SK-MEL-5 (cell line): ENCODE measurements around the gene DTHD1. TPM values are rescaled to one million over a fixed set of nuclear protein-coding genes. Genes with fewer than 3 reads are reported as not detected.

Experiments
- DNase-seq: peaks from one replicate; pipeline ENCODE4 v3.0.0-alpha.2; 2016; ENCODE audit warnings: low read depth, low spot score
- in situ Hi-C: cut with HindIII; loops from 2 replicates; pipeline ENCODE4 v1.10.0; 2016; ENCODE audit warnings: low sequenced_read_pairs, high pct_unique_total_duplicates, low pct_unique_long_range_greater_than_20kb
- total RNA-seq: library from RNA; depleted of rRNA; stranded (reverse); fragments of >200 nt; shearing (Covaris generic); gene quantifications from 2 replicates; pipeline ENCODE4 v1.2.3, GENCODE V29; 2014

DTHD1 gene
- total RNA-seq, 1 experiment from 2014 or later = not detected

- in situ Hi-C loops = no loop called here
Observed at GRCh38 chr4:36327400-36327799, 46.0 kb downstream of the DTHD1 start.

GRCh38 chr4:36328130-36328529, 46.7 kb downstream of the DTHD1 start:
- in situ Hi-C loops = no loop called here
- DNase-seq = no peak

More at GRCh38 chr4:36327400-36327799, 46.0 kb downstream of the DTHD1 start:
- no peak for DNase-seq

- DNase-seq = no peak
- in situ Hi-C loops = no loop called here
Observed at GRCh38 chr4:36329228-36329627, 47.8 kb downstream of the DTHD1 start.

GRCh38 chr4:36330796-36331195, 49.4 kb downstream of the DTHD1 start:
- in situ Hi-C loops = no loop called here
- DNase-seq = no peak

GRCh38 chr4:36332023-36332781, 50.8 kb downstream of the DTHD1 start:
- in situ Hi-C loops = no loop called here
- no peak for DNase-seq

GRCh38 chr4:36332782-36333131, 51.3 kb downstream of the DTHD1 start:
- no peak for DNase-seq
- in situ Hi-C loops = no loop called here

GRCh38 chr4:36333303-36333877, 52.0 kb downstream of the DTHD1 start:
- in situ Hi-C loops = no loop called here

GRCh38 chr4:36337665-36338185, 56.3 kb downstream of the DTHD1 start:
- no peak for DNase-seq
- in situ Hi-C loops = no loop called here

More at GRCh38 chr4:36333303-36333877, 52.0 kb downstream of the DTHD1 start:
- DNase-seq = no peak

GRCh38 chr4:36338973-36339372, 57.6 kb downstream of the DTHD1 start:
- no peak for DNase-seq
- in situ Hi-C loops = no loop called here

GRCh38 chr4:36341936-36342335, 60.5 kb downstream of the DTHD1 start:
- no peak for DNase-seq
- in situ Hi-C loops = no loop called here

- in situ Hi-C loops = no loop called here
- DNase-seq = no peak
Observed at GRCh38 chr4:36343501-36344175, 62.2 kb downstream of the DTHD1 start.

GRCh38 chr4:36348403-36348938, 67.1 kb downstream of the DTHD1 start:
- in situ Hi-C loops = no loop called here
- DNase-seq = no peak

- in situ Hi-C loops = no loop called here
- no peak for DNase-seq
Observed at GRCh38 chr4:36349938-36350549, 68.6 kb downstream of the DTHD1 start.

- in situ Hi-C loops = no loop called here
Observed at GRCh38 chr4:36351082-36351666, 69.8 kb downstream of the DTHD1 start.

GRCh38 chr4:36353998-36354397, 72.6 kb downstream of the DTHD1 start:
- in situ Hi-C loops = no loop called here
- no peak for DNase-seq

More at GRCh38 chr4:36351082-36351666, 69.8 kb downstream of the DTHD1 start:
- DNase-seq = peak; percentile 70

GRCh38 chr4:36358173-36358572, 76.8 kb downstream of the DTHD1 start:
- in situ Hi-C loops = no loop called here
- DNase-seq = no peak

GRCh38 chr4:36360755-36361154, 79.3 kb downstream of the DTHD1 start:
- DNase-seq = no peak
- in situ Hi-C loops = no loop called here

- DNase-seq = no peak
- in situ Hi-C loops = no loop called here
Observed at GRCh38 chr4:36363024-36363423, 81.6 kb downstream of the DTHD1 start.
